Astrocyte (in vitro differentiated cells and primary cell): ENCODE results near the gene SCGN.

Experiments used
- CTCF ChIP-seq: IDR thresholded peaks from 2 replicates; pipeline ENCODE4 v1.5.1; 2011; ENCODE audit warnings: low read depth, mild to moderate bottlenecking, inconsistent platforms, low read length, moderate library complexity; ENCODE audit not compliant: insufficient read depth
- EZH2 ChIP-seq: IDR thresholded peaks from 2 replicates; pipeline ENCODE4 v1.6.1; 2012; ENCODE audit warnings: mild to moderate bottlenecking, low read length, inconsistent platforms; ENCODE audit not compliant: insufficient read depth

GRCh38 chr6:25731721-25732120 lies 79.7 kb downstream of the SCGN start:
- no peak for TF ChIP-seq CTCF
- TF ChIP-seq EZH2: no peak
